Transverse colon (tissue), 4 donors: ENCODE data around the gene LINC00237.

ENCODE experiments used
- CTCF ChIP-seq, 5 experiments: fragments of 200-600 bp in 3 of 5; fragments of 450-650 bp in 2 of 5; sonication (generic) in 3 of 5; IDR thresholded peaks; 1 replicate in 2 of 5; 2 replicates in 3 of 5; pipeline ENCODE4 v1.5.1; 2016 to 2017; ENCODE audit warnings: antibody characterized with exemption in 5 of 5, inconsistent platforms in 3 of 5, mild to moderate bottlenecking in 2 of 5, moderate library complexity in 1 of 5
- EP300 ChIP-seq: sonication (generic); formaldehyde crosslinking; IDR thresholded peaks from one replicate; pipeline ENCODE4 v1.6.1; 2017; ENCODE audit warnings: antibody characterized with exemption, low read depth
- POLR2A ChIP-seq: fragments of 450-650 bp; IDR thresholded peaks from one replicate; pipeline ENCODE4 v1.6.1; 2016; ENCODE audit warnings: antibody characterized with exemption, mild to moderate bottlenecking, moderate library complexity
- POLR2AphosphoS5 ChIP-seq, 3 donors: sonication (generic); formaldehyde crosslinking; IDR thresholded peaks; one replicate each; pipeline ENCODE4 v1.6.1; 2016; ENCODE audit warnings: antibody characterized with exemption in 3 of 3

DNA sequence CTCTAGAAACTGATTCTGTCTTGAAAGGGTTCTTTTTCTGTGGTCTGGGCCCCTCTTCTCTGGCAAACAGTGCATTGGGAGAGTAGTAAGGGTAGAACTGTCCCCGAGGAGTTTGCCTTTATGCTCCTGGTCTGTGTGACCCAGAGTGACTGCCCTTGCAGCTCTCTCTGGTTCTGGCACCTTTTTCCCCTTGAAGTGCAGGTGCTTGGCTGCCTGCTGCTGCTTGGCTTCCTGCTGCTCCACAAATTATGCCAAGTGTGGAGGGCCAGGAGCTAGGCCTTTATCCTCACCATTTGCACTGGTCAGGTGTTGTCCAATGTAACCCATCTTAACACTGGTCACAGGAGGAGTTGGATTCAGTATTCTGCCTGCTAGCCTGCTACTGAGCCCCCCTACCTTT lies 30.9 kb upstream of the LINC00237 start:
- TF ChIP-seq POLR2A, result no peak
- no peak for TF ChIP-seq CTCF (IDR thresholded peaks at IDR 0.05)
- TF ChIP-seq POLR2AphosphoS5 (IDR thresholded peaks at IDR 0.05), result no peak
- no peak for TF ChIP-seq EP300
